Purkinje cell (primary cell): ENCODE data around the gene EXOSC3. TPM values are rescaled to one million over a fixed set of nuclear protein-coding genes. Genes with fewer than 3 reads are reported as not detected.

Experiments
- polyA plus RNA-seq: library from polyadenylated mRNA; unstranded; fragments of >200 nt; fragmentation: Nextera tagmentation; gene quantifications from 2 replicates; pipeline ENCODE4 v1.2.1, GENCODE V29; 2014

EXOSC3 gene
- 13.5 TPM in 2 replicates for polyA plus RNA-seq

DNA sequence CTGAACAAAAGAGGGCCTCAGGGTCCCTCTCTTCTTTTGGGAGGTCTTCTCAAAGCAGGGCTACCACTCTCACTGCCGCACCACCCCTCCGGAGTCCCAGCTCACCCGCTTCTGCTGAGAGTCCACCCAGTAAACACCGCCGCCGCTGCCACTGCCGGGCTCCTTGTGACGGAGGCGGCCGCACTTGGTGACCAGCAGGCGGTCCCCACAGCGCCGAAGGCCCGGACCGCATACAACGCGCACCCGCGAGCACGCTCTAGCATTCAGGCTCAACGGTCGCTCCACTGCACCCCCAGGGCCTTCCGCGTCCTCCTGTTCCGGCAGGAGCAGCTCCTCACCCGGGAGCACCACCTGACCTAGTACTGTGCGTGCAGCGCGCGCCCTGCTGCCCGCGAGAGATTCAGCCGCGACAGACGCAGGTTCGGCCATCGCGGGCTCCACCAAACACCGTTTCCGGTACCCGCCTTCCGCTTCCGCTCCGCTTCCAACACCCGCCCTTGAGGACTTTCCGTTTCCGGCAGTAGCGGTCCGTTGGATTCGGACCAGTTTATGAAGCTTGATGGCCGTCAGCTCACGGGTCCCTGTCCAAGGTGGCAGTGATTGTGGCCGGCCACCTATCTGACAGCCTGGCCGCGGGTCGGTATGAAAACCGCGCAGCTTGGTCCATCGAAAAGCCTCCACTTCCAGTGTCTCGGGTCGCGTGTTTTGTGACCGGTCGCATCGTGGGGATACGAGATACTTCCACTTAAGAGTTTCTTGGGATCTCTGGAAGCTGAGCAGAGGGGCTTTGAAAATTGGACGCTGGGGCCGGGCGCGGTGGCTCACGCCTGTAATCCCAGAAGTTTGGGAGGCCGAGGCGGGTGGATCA, at the start of gene EXOSC3:
TSS of gene EXOSC3 (minus strand) at position 449 of the 868 bp plus-strand sequence. CDS start at position 429, 20 bp downstream.

GRCh38 chr9:37800631-37801286, 15.9 kb upstream of the EXOSC3 start, which contains the start of gene DCAF10:
DCAF10 (plus strand) TSS chr9:37800797; CDS start chr9:37800867, 70 bp downstream.

DNA sequence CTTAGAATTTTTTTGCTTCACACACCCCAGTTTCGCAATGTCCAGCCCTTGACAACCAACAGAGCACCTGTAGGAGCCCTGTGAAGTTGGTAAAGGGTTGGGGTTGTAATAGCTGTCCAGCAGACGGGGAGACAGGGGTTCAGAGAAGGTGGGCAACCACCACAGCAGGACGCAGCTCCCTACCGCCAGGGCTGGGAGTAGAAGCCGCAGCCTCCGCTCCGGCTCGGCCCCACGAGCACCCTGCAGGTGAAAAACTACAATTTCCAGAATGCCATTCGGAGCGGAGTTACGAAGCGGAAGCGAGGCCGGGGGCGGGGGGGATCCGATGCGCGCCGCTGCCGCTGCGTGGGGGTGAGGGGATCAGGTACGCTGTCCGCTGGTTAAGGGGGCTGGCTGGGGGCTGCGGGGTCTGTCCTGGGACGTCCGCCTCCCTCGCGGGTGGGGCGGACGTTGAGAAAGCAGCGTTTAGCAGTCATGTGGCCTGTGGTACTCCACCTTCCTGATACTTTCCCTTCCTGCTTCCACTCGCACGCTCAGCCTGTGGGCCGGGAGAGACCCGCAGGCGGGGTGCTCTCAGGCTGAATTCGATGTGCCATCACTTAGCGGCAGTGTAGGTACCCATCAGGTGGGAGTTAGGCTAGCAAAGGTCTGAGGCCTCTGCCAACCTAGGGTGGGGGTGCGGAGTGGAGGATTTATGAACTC, 31.2 kb downstream of the EXOSC3 start, which contains the start of gene TRMT10B:
TSS of gene TRMT10B (plus strand) at position 317 of the 702 bp plus-strand sequence. CDS start 8,127 bp downstream, outside the sequence.

Other genes with a start within 250 kb of the EXOSC3 start
- gene FBXO10, start 208.7 kb downstream of the EXOSC3 start, polyA plus RNA-seq = 2.7 and 6.1 TPM in 2 replicates
- gene TOMM5, start 192.5 kb downstream of the EXOSC3 start, polyA plus RNA-seq = 716 and 732 TPM in 2 replicates
- gene FRMPD1, start 134.1 kb downstream of the EXOSC3 start, polyA plus RNA-seq = 7.7 and 13.4 TPM in 2 replicates
- gene TRMT10B, start 31.3 kb downstream of the EXOSC3 start, polyA plus RNA-seq = 4.8 and 13.4 TPM in 2 replicates
- 15.2 and 17.4 TPM in 2 replicates for gene DCAF10, start 15.7 kb upstream of the EXOSC3 start, polyA plus RNA-seq
- 6.2 and 10.0 TPM in 2 replicates for gene SLC25A51, start 119.1 kb upstream of the EXOSC3 start, polyA plus RNA-seq